ENCODE data around the gene NCOR1. TPM values are rescaled to one million over a fixed set of nuclear protein-coding genes. Genes with fewer than 3 reads are reported as not detected.

The NCOR1 gene
- total and polyA plus RNA-seq, 2 of the 13 experiments (the other 11 are each of a cell fraction or from before 2014, with no cell fraction given) = 57.0 to 71.7 TPM

- TF ChIP-seq, protein P1, sequence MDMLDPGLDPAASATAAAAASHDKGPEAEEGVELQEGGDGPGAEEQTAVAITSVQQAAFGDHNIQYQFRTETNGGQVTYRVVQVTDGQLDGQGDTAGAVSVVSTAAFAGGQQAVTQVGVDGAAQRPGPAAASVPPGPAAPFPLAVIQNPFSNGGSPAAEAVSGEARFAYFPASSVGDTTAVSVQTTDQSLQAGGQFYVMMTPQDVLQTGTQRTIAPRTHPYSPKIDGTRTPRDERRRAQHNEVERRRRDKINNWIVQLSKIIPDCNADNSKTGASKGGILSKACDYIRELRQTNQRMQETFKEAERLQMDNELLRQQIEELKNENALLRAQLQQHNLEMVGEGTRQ (IDR thresholded peaks at IDR 0.05; ENCODE audit: low read depth, low read length) = no peak
- TF ChIP-seq, protein P1 (CRISPR knock-in tag; IDR thresholded peaks at IDR 0.05; ENCODE audit: borderline replicate concordance) = no peak
- TF ChIP-seq ZNF530 (CRISPR knock-in tag; IDR thresholded peaks at IDR 0.05; ENCODE audit: low read depth) = no peak
- TF ChIP-seq BCL6 (CRISPR knock-in tag; IDR thresholded peaks at IDR 0.05) = no peak
- TF ChIP-seq CCAR2 (optimal IDR thresholded peaks at IDR 0.05; ENCODE audit: low read depth, low read length) = no peak
- no peak for TF ChIP-seq ZXDC (CRISPR knock-in tag; IDR thresholded peaks at IDR 0.05)
- TF ChIP-seq KLF13 (CRISPR knock-in tag; IDR thresholded peaks at IDR 0.05) = no peak
- TF ChIP-seq, protein P2, sequence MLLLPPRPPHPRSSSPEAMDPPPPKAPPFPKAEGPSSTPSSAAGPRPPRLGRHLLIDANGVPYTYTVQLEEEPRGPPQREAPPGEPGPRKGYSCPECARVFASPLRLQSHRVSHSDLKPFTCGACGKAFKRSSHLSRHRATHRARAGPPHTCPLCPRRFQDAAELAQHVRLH (CRISPR knock-in tag; IDR thresholded peaks at IDR 0.05; ENCODE audit: borderline replicate concordance, low read depth) = no peak
- no peak for TF ChIP-seq TCF7L2 (IDR thresholded peaks at IDR 0.05; ENCODE audit: low read depth, low read length)
- TF ChIP-seq ZSCAN29 (CRISPR knock-in tag; conservative IDR thresholded peaks at IDR 0.05) = no peak
- TF ChIP-seq RAD51 (IDR thresholded peaks at IDR 0.05; ENCODE audit: borderline replicate concordance) = no peak
- no peak for TF ChIP-seq ZNF407 (CRISPR knock-in tag; IDR thresholded peaks at IDR 0.05; ENCODE audit: not compliant biosample characterization)
- no peak for TF ChIP-seq CREB1 (IDR thresholded peaks at IDR 0.05)
- TF ChIP-seq CREB1 (CRISPR knock-in tag; IDR thresholded peaks at IDR 0.05) = no peak
- TF ChIP-seq U2AF2 (IDR thresholded peaks at IDR 0.05; ENCODE audit: low read depth, low read length) = no peak
- TF ChIP-seq ZNF3 (CRISPR knock-in tag; IDR thresholded peaks at IDR 0.05) = no peak
Observed at GRCh38 chr17:16074423-16074822, 140.9 kb downstream of the NCOR1 start (continued).
